Upper lobe of left lung (tissue), 4 donors: ENCODE results near the gene SENP8.
"Not testable (repeated sequence)": the region's sequence is repeated elsewhere in the genome, so short reads cannot be mapped to it uniquely, and the experiment has no call there.

Experiments
- POLR2AphosphoS5 ChIP-seq, 2 donors: sonication (generic); formaldehyde crosslinking; IDR thresholded peaks; one replicate each; pipeline ENCODE4 v1.5.1; 2017; ENCODE audit warnings: antibody characterized with exemption in 2 of 2
- TF ChIP-seq, protein P1 (sequence below), 6 experiments: fragments of 450-650 bp in 4 of 6; fragments of 200-600 bp in 2 of 6; sonication (generic) in 2 of 6; IDR thresholded peaks; one replicate each; pipeline ENCODE4 v1.5.1; 2016 to 2019; ENCODE audit warnings: antibody characterized with exemption in 6 of 6

DNA sequence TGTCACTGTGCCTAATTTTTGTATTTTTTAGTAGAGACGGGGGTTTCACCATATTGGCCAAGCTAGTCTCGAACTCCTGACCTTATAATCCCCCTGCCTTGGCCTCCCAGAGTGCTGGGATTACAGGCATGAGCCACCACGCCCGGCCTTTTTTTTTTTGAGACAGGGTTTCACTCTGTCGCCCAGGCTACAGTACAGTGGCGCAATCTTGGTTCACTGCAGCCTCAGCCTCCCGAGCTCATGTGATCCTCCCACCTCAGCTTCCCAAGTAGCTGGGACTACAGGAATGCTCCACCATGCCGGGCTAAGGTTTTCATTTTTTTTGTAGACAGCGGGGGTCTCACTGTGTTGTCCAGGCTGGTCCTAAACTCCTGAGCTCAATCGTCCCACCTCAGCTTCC, 53.8 kb downstream of the SENP8 start:
- TF ChIP-seq, protein P1, sequence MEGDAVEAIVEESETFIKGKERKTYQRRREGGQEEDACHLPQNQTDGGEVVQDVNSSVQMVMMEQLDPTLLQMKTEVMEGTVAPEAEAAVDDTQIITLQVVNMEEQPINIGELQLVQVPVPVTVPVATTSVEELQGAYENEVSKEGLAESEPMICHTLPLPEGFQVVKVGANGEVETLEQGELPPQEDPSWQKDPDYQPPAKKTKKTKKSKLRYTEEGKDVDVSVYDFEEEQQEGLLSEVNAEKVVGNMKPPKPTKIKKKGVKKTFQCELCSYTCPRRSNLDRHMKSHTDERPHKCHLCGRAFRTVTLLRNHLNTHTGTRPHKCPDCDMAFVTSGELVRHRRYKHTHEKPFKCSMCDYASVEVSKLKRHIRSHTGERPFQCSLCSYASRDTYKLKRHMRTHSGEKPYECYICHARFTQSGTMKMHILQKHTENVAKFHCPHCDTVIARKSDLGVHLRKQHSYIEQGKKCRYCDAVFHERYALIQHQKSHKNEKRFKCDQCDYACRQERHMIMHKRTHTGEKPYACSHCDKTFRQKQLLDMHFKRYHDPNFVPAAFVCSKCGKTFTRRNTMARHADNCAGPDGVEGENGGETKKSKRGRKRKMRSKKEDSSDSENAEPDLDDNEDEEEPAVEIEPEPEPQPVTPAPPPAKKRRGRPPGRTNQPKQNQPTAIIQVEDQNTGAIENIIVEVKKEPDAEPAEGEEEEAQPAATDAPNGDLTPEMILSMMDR (IDR thresholded peaks at IDR 0.05), result not testable (repeated sequence)
- not testable (repeated sequence) for TF ChIP-seq POLR2AphosphoS5 (IDR thresholded peaks at IDR 0.05)
